ENCODE results near the gene CFAP299.

DNA sequence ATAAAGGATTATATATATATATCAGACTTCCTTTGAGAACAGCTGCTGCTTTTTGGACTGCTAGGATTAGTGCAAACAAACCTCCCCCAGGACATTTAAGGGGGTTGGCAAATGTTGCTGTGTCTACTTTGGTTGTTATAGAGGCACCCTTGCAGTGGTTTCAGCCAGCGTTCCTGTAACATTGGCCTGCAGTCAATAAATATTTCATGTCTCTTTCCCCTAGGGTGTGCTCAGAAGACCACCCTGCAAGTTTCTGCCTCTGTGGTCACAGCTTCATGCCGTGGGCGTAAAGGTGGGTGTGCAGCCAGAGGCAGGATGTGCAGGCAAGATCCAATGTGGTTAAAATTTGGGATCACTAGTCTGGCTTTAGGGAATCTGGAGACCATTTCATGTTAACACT, 40.2 kb upstream of the CFAP299 start:
- no peak for TF ChIP-seq POLR2A (IDR thresholded peaks at IDR 0.05; ENCODE audit: low read depth, low read length)
- TF ChIP-seq TAF1 (IDR thresholded peaks at IDR 0.05; ENCODE audit: low read depth, low read length): no peak
- TF ChIP-seq POLR2AphosphoS5 (IDR thresholded peaks at IDR 0.05; ENCODE audit: low read depth, low read length): no peak
- TF ChIP-seq PAX5 (IDR thresholded peaks at IDR 0.05; ENCODE audit: insufficient read depth, low read length, severe bottlenecking): no peak
- TF ChIP-seq SPI1 (IDR thresholded peaks at IDR 0.05; ENCODE audit: low read depth, low read length): no peak

All from GM12891 (cell line).